Pons (tissue), 1 donor: ENCODE measurements around the gene MIOX.
"Not testable (repeated sequence)": the region's sequence is repeated elsewhere in the genome, so short reads cannot be mapped to it uniquely, and the experiment has no call there.

Experiments
- DNase-seq: peaks from one replicate; pipeline ENCODE4 v3.0.0-alpha.2; 2016; ENCODE audit warnings: low spot score

Gene MIOX

GRCh38 chr22:50529897-50530579 lies 43.4 kb downstream of the MIOX start, which contains the start of gene TYMP:
Gene TYMP, minus strand, starts transcription at chr22:50530012. Its CDS starts 303 bp downstream, at chr22:50529709.
- DNase-seq, result no peak

- no peak for DNase-seq
These were observed 43.9 kb downstream of the MIOX start for GRCh38 chr22:50530580-50530876.

- DNase-seq, result peak; percentile 39
These were observed 44.4 kb downstream of the MIOX start for GRCh38 chr22:50530877-50531545.

- DNase-seq, result no peak
These were observed 44.9 kb downstream of the MIOX start for GRCh38 chr22:50531546-50531961.

GRCh38 chr22:50531962-50532674 lies 45.5 kb downstream of the MIOX start:
- DNase-seq, result no peak

GRCh38 chr22:50532824-50533796 lies 46.5 kb downstream of the MIOX start:
- DNase-seq, result no peak

GRCh38 chr22:50533856-50534711 lies 47.4 kb downstream of the MIOX start:
- not testable (repeated sequence) for DNase-seq

- no peak for DNase-seq
These were observed 48.5 kb downstream of the MIOX start for GRCh38 chr22:50535113-50535512.

- DNase-seq, result no peak
These were observed 49.6 kb downstream of the MIOX start for GRCh38 chr22:50536226-50536625.

GRCh38 chr22:50537765-50538164 lies 51.1 kb downstream of the MIOX start:
- no peak for DNase-seq
